GM19035 (cell line): ENCODE results near the gene GNS.
"Not testable (repeated sequence)": the region's sequence is repeated elsewhere in the genome, so short reads cannot be mapped to it uniquely, and the experiment has no call there.

ENCODE experiments used
- ATAC-seq: cut with Tn5 transposase; IDR thresholded peaks from one replicate; pipeline ENCODE4 v1.9.1; 2021; ENCODE audit not compliant: unreplicated experiment

Gene GNS

DNA sequence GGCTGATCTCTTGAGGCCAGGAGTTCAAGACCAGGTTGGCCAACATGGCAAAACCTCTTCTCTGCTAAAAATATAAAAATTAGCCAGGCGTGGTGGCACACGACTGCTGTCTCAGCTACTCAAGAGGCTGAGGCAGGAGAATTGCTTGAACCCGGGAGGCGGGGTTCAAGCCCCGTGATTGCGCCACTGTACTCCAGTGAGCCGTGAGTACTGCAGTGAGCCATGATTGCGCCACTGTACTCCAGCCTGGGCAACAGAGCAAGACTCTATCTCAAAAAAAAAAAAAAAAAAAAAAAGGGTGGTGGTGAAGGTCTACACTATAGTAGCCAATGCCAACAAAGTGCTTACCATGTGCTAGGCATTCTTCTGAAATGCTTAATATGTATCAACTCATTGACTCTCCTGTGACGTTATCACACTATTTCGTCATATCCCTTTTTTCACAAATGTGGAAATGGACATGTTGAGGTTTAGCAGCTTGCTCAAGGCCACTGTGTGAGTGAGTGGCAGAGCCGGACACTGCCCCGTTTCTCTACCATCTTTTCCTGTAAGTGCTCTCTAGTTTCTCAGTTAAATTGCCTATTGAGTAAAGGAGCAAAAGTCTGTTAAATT is 59.6 kb downstream of the GNS start:
- no peak for ATAC-seq

DNA sequence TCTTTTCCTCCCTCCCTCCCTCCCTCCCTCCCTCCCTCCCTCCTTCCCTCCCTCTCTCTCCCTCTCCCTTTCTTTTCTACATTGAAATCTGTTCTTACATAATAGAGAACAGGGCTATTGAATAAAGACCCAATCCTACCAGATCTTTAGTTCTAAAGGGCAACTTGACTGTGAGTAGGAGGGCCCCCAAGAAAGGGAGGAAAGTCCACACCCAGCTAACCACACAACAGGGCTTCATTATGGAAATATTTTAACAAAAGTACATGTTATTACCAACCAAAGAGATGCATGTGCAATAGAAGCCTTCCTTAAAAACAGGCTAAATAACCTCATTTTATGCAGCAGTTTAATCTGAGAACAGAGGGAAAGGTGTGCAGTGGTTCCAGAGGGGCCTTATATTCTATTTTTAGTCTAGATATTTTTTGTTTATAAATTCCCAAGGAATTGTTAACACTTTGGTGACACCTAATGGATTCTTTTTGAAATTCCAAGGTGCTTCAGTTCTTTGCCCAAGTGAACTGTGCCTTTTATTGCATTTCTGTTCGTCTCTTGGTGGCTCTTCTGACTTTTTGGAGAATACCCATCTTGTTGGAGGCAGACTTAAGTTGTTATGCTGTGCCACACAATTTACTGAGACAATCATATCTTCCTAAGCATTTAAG is 63.0 kb downstream of the GNS start:
- no peak for ATAC-seq

DNA sequence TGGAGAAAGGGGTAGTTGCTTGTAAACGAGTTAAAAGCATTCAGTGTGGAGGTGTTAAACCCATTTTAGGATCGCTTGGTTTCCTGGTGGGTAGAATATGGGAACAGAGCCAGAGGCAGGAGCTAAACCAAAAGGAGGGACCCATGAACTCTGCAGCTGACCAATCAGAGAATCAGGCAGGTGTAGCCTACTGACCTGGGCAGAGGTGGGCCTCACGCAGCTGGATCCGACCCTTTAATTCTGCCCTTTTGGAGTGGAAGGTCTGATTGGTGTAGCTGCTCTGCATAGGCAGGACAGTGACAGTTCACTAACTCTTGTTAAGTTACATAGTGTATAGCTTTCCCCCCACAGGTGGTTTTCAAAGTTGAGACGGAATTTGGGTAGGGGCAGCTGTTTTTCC is 63.7 kb downstream of the GNS start:
- no peak for ATAC-seq

DNA sequence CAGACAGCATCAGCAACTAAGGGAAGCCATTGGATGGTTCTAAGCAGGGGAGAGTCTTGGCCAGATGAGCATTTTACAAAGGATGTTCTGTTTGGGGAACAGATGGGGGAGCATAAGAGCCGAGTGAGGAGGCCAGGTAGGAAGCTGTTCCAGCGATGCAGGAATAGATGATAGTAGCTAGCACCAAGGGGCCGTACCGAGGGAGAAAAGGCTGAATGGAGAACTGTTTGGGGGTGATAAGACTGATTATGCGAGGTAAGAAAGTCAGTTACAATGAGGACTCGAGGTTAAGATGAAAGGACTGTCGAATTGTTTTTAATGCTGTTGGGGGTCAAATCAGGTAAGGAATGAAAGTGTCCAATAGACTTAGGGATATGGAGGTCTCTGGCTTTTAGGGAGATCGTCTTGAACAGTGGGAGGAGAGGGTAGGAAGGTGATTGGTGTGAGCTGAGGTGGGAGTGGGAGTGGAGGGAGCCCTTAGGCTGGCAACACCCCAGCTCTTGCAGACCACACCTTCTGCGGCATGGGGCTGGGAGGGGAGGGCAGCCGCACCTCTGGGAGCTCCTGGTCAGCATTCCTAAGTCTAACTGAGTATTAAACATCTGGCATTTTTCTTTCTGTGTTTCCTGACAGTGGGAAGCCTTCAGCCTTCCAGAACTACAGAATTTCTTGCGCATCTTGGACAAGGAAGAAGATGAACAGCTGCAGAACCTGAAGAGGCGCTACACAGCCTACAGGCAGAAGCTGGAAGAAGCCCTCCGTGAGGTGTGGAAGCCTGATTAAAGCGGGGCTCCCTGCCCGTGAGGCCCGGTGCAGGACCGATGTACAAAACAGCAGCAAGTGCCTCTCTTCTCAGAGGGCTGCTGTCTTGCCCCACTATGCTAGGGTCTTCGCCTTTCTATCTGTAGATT is 64.8 kb downstream of the GNS start:
- no peak for ATAC-seq

DNA sequence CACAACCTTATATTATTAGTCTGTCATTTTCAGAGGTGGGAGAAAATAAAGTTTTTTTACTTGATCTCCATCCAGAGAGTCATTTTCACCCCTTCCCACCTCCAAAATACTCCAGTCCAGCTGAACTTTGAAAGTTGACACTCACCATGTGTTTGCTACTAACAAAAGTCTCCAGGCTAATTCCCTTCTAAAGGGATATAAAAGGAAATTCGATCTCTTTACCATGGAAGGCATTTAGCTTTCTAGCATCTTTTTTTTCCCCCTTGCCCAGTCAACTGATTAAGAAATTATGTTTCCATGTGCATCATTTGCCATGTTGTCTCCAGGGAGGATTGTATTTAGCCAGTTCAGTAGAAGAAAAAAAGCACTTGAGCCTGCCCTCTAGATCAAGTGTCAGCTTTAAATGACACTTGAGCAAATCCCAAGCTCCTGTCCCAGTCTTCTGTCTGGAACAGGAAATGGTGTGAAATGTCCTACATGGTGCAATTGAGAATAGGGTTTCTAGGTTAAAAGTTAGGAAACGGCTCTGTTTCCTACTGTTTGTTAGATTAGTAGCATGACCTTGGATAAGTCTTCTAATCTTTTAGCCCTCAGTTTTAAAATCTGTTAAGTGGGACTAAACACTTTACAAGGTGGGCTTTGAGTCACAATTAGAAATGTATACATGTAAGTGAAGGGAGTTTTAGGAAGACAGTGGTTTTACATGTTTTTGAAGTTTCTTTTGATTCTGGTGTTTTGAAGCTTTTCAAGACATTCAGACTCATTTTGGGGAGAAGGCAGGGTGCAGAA is 67.2 kb downstream of the GNS start:
- ATAC-seq = no peak

DNA sequence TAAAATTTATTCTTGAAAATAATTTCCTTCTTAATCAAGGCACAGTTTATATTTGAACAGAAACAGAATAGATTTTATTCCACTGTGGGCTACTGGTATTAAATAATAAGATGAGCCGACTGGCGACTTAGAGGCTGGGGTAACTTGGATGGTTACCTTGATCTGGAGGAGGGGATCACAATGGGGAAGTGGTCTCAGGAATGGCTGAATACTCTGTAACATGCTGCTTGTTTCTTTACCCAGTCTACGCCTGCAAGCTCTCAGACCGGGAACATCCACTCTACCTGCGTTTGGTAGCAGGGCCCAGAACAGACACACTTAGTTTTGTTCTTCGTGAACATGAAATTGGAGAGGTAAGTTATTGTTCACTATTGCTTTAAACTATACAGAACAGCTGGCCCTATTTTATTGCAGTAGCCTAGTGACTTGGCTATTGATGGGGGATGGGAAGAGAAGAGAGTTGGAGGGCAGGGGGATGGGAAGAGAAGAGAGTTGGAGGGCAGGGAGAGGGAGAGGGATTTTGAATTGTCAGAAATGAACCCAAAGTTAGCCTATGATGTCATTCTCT is 67.9 kb downstream of the GNS start:
- ATAC-seq = no peak

DNA sequence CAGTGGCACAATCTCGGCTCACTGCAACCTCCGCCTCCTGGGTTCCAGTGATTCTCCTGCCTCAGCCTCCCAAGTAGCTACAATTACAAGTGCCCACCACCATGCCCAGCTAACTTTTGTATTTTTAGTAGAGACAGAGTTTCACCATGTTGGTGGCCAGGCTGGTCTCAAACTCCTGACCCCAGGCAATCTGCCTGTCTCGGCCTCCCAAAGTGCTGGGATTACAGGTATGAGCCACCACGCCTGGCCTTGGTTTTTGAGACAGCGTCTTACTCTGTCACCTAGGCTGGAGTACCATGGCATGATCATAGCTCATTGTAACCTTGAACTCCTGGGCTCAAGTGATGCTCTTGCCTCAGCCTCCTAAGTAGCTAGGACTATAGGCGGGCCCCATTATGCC is 69.0 kb downstream of the GNS start:
- not testable (repeated sequence) for ATAC-seq

DNA sequence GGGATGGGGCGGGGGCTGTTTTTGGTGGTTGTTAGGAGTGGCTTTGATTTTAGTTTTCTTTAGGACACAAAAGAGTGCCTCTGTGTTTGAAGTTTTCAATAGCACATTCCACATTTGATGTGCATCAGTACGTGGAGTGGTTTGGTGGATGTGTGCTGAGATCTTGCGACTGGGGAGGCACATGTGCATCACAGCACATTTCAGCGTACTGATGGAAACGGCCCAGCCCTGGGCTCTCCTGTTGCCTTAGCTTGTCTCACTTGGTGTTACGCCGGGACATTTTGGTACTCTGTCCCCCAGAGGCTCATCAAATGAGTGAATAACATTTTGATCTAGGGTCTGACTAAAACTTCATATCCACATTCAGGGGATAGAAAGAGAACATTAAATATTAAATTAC is 70.5 kb downstream of the GNS start:
- no peak for ATAC-seq

DNA sequence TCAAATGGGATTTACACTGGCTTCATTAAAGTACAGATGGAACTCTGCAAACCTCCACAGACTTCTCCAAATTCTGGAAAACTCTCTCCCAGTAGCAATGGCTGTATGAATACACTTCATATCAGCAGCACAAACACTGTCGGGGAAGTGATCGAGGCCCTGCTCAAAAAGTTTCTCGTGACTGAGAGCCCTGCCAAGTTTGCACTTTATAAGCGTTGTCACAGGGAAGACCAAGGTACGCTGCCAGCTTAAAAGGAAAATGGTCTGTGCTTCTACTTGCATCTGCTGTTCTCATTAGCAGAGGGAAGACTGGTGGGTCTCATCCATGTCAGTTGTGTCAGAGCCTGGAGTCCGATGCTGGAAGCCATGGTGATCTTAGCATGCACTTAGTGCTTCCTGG is 71.0 kb downstream of the GNS start:
- no peak for ATAC-seq

DNA sequence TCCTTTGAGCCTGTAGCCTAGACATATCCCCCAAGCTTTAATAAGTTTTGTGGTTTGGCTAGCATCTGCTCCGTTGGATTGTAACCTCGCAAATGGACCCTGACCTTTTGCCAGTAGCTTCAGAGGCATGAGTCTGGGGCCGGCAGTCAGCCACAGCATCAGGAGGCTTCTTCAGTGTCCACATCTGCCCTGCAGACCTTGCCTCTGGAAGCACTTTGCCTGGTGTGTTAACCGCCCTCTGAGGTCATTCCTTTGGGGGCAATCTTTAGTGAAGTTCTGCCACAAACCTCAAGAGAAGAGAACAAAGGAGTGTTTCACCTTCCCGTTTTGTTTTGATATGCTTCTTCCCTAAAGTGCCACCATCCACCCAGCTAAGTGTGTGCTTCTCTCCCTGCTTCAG is 71.4 kb downstream of the GNS start:
- no peak for ATAC-seq

DNA sequence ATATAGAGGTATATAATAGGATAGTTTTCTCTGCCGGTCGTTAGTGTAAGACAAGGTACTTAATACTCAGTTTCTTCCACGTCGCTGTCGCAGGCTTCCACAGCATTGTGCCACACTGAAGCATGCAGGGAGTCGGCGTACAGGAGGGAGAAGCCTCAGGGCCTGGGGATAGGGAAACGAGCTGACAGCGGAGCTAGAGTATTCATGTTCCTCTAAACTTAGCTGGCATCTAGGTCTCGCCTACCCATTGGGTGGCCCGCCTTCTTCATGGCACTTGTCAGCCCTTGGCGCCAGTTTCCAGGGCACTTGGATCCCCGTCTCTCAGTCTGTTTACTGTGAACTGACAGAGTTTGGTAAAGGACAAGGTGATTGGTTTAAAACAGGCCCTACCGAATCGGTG is 73.6 kb downstream of the GNS start:
- no peak for ATAC-seq

DNA sequence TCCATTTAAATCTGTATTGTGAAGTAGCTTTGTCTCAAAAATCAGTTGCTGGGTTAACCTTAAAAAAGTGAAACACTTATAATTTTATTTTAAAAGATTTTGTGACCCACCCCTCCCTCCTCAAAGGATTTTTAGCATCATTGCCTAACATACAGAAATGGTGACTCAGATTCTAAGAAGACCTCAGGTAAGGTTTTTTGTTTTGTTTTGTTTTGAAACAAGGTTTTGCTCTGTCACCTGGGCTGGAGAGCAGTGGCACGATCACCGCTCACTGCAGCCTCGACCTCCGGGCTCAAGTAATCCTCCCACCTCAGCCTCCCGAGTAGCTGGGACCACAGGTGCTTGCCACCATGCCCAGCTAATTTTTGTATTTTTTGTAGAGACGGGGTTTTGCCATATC is 74.2 kb downstream of the GNS start:
- no peak for ATAC-seq

DNA sequence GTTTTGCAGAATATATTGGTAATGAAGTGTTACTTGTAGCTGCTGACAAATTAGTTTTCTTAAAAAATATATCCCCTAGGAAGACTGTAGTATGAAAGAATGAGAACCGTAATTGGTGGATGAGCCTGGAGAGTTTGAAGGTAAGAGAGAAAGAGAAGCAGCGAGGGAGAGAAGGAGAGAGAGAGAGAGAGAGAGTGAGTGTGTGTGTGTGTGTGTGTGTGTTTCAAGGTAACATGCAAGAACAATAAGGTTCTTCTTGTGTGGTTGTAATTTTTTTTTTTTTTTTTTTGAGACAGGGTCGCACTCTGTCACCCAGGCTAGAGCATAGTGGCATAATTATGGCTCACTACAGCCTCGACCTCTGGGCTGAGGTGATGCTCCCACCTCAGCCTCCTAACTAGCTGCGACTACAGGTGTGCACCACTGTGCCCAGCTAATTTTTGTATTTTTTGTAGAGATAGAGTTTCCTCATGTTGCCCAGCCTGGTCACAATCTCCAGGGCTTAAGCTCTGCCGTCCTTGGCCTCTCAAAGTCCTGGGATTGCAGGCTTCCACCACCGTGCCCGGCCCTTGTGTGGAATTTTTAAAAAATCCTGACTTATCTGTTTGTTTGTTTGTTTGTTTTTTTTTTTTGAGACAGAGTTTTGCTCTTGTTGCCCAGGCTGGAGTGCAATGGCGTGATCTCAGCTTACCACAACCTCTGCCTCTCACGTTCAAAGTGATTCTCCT is 75.2 kb downstream of the GNS start:
- ATAC-seq = no peak

DNA sequence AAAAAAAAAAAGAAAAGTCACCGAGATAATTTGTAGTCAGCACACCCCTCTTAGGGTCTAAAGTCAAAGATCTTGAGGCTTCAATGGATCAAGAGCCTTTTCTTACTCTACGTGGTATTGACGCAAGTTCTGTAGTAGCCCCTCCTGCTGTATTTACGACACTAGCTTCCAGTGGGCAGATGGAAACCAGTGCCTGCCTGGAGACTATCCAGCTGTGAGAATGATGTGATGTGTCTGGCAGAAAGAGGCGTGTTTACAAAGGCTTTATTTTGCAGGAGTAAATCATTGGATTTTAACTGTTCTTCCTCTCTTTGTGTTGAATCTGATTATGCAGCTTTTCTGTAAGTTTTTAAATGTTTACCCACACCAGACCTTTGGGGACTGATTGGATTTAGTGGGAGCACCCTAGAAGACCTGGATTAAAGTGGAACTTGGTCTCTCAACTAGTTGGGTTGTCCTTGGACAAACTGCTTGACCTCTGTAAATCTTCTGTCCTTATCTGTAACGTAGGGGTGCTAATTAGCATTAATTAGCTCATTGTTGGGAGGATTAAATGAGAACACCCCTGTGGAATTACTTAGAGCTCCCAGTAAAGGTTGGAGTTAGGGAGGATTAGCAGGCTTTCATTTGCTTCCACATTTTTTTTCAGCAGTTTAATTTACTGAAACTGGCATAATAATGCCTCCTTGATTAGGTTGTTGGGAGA is 76.5 kb downstream of the GNS start:
- no peak for ATAC-seq

DNA sequence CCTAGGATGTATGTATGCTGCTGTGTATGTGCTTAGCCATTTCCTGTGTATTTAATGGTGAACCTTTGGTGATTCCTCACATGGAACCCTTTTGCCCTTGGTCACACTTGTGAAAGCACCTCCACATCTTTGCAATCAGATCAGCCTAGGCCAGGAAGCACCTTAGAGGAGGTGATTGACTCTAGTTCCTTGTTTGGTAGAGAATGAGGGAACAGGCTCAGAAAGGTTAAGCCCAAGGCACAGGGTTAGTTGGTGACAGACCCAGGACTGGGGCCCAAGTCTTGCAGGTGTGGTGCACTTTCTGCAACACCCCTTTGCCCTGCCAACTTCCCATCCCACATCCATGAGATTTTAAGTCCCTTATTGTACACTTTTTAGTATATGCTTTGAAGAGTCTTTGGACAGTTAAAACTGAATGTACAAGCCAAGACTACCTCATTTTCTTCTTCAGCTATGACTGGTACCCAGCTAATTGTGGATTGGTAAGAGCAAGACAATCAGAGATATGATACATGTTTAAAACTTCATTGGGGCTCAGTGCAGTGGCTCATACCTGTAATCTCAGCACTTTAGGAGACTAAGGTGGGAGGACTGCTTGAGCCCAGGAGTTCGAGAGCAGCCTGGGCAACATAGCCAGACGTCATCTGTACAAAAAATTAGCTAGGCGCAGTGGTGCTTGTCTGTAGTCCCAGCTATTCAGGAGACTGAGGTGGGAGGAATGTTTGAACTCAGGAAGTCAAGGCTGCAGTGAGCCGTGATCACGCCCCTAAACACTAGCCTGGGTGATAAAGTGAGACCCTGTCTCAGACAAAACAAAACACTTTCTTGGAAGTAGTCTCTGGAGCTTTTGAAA is 77.8 kb downstream of the GNS start:
- ATAC-seq = no peak

DNA sequence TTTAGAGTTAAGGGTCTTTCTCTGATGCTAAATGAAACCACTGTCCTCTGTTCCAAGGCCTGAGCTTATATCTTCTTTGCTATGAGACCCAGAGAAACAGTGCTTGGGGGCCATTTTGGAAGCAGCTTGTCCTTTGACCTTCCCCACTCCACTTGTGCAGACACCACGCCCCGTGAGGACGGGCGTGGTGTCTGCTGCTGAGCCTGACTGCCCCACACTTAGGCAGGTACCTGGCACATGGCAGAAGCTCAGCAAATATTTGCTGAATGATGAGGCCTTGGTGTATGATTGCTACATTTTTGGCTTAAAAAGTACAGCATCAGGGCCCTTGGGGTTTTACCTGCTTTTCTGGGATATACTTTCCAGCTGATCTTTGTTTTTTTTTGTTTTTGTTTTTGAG is 79.0 kb downstream of the GNS start:
- no peak for ATAC-seq

DNA sequence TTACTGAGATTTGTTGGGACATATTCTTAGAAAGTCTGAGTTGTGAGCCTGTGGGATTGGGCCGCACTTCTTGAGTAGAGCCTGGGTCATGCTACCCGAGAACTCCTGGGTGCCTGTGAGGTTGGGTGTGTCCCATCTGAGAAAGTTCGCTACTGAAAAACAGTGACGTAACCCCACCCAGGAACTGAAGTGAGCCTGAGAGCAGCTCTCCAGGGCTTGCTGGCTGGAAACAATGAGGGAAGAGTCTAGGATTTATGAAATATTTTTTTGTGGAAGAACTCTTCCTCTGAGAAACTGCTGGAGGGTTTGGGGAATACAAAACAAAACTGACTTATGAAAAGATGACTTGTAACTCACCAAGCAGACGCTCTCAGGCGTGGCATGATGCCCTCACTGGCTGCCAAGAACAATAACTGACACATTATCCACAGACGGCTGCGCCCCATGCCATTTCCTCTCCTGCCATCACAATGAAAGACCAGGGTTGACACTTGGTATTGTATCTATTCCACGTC is 79.7 kb downstream of the GNS start:
- peak; percentile 67 for ATAC-seq

DNA sequence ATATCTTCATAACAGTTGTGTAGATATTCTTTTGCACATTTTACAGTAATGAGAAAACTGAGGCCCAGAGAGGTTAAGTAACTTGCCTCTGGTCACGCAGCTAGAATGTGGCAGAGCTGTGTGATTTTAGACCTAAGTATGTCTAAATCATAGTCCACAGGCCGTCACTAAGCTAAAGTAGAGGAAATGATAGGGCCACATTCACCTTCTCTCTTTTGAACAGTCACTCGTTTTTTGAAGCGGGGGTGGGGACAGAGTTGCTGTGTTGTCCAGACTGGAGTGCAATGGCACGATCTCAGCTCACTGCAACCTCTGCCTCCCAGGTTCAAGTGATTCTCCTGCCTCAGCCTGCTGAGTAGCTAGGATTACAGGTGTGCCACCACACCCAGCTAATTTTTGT is 80.4 kb downstream of the GNS start:
- no peak for ATAC-seq

DNA sequence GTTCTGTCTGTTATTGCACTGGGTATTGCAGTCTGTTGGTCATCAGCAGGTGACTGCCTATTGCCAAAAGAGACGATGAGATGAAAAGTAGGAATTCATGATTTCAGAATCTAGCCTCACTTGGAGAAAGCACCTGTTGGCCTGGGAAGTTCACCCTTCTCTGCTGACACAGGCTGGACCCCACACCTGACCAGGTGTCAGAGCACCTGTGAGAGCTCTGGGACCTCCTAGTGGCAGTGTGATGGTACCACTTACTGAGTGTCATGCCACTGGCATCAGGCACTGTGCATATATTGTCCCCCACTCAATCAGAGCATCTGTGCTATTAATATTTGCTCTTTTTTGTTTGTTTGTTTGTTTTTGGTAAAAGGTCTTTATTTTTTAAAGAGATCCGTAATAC is 81.0 kb downstream of the GNS start:
- no peak for ATAC-seq
